SK-N-MC (cell line): Measurements from ENCODE around the gene SPG21.

Experiments
- EZH2 ChIP-seq: fragments of 200-600 bp; sonication (generic); IDR thresholded peaks from one replicate; pipeline ENCODE4 v1.6.1; 2017; ENCODE audit warnings: antibody characterized with exemption
- POLR2AphosphoS5 ChIP-seq: IDR thresholded peaks from 2 replicates; pipeline ENCODE4 v1.6.1; 2012; ENCODE audit warnings: mild to moderate bottlenecking, low read depth, low read length, borderline replicate concordance

GRCh38 chr15:64949383-64950186 lies 40.1 kb downstream of the SPG21 start:
- TF ChIP-seq EZH2 (no peak), POLR2AphosphoS5 (no peak; the same call in 1 of the 2 replicates)
